Activated T-cell treated with anti-CD3 and anti-CD28 coated beads for 48 hours (primary cell): ENCODE measurements around the gene WDR48.

ENCODE experiments used
- DNase-seq: peaks from one replicate; pipeline ENCODE4 v3.0.0-alpha.2; 2020; ENCODE audit warnings: low read depth

Gene WDR48

GRCh38 chr3:39124876-39125840, 73.3 kb downstream of the WDR48 start:
- DNase-seq = no peak

GRCh38 chr3:39125841-39126500, 74.2 kb downstream of the WDR48 start:
- DNase-seq = no peak

DNA sequence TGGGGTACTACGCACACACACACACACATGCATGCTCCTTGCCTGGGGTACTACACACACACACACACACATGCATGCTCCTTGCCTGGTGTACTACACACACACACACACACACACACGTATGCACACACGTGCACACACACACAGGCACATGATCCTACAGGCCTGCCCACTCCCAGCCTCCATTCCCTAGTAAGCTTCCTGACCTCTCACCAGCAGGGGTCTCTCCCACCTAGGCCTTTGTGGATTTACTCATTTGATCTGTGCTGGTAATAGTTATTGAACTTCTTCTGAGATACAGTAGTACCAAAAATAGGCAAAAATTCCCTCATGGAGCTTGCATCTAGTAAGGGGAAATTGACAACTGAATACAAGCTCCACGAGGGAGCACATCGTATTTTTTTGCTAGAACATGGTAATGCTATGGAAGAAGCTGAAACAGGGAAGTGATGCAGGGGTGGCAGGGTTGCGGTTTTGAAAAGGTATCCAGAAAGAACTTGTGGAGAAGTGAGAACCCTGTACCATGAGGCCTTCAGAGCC, 74.8 kb downstream of the WDR48 start:
- no peak for DNase-seq

- DNase-seq = no peak
Observed at GRCh38 chr3:39127269-39127907, 75.6 kb downstream of the WDR48 start.

DNA sequence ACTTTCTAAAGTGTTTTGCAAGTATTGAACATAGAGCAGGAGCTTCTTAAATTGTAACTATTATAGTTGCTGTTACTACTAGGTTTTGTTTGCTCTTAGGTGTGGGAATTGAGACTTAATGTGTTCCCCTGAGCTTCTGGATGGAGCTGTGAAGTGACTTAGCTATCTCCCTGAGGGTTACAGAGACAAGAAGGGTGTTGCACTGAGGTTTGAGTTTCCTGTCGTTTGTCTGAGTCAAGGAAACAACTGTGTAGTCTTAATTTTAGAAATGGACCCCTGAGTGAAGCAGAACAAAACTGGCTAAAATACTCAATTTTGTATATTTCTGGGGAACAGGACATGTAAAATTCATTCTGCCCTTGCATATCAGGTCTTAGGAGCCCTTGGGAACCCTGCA, 76.1 kb downstream of the WDR48 start:
- DNase-seq = no peak

DNA sequence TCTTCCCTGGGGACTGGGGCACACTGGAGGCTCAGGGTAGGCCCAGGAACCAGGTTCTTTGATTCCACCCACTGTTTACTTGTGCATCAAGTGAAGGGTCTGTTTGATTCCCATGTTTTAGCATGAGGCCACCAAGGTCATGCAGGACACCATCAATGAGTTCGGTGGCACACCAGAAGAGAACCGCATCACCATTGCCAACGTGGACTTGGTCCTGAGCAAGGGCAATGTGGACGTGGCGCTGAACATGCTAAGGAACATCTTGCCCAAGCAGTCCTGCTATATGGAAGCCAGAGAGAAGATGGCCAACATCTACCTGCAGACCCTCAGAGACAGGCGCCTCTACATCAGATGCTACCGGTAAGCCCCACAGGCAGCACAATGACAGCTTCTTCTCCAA, 77.1 kb downstream of the WDR48 start:
- no peak for DNase-seq

DNA sequence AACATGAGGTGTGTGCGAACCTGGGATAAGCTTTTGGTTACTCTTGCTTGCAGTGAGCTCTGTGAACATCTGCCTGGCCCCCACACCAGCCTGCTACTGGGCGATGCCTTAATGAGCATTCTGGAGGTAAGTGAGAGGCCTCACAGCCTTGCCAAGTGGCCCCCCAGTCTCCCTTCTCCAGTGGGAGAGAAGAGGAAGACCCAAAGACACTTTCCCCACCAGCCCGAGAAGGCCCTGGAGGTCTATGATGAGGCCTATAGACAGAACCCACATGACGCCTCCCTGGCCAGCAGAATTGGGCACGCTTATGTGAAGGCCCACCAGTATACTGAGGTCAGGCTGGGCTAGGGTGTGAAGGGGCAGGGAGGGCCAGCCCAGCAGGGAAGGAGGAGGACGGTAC, 78.2 kb downstream of the WDR48 start:
- no peak for DNase-seq

GRCh38 chr3:39130693-39131265, 79.0 kb downstream of the WDR48 start:
- no peak for DNase-seq

- DNase-seq = no peak
Observed at GRCh38 chr3:39132096-39133092, 80.6 kb downstream of the WDR48 start.

- DNase-seq = no peak
Observed at GRCh38 chr3:39133093-39133490, 81.3 kb downstream of the WDR48 start.

- no peak for DNase-seq
Observed at GRCh38 chr3:39133822-39134221, 82.0 kb downstream of the WDR48 start.

DNA sequence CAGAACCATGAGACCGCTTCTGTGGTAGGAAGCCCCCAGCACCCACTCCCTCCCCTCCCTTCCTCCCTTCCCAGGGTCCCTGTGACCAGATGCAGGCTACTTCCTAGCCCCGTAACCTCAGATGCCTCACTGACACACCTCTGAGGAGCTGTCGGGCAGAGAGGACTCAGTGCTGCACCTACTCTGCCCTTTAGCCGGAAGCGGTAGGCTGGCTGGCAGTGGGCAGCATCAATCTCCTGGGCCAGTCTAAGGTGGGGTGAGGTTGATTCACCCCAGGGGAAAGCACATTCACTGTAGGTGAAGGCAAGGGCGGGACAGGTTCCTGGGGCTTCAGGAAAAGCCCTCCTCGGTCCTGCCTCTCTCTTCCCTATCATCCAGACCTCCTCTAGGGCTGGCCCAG, 82.5 kb downstream of the WDR48 start:
- no peak for DNase-seq

GRCh38 chr3:39135170-39135805, 83.5 kb downstream of the WDR48 start:
- no peak for DNase-seq

- DNase-seq = no peak
Observed at GRCh38 chr3:39136533-39137434, 85.0 kb downstream of the WDR48 start.

DNA sequence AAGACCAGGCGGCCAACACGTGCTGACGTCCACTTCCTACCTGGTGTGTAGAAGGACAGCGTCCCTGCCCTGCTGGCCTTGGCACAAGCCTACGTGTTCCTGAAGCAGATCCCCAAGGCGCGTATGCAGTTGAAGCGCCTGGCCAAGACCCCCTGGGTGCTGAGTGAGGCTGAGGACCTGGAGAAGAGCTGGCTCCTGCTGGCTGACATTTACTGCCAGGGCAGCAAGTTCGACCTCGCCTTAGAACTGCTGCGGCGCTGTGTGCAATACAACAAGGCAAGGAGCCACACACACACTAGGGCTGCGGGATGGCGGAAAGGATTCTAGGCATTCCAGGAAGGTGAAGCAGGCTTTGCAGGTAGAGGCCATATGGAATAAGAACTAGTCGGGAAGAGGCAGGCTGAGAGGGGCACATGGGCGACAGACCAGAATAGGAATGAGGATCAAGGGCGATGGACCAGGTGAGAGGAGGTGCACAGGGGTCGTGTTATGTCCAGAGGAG, 85.7 kb downstream of the WDR48 start:
- DNase-seq = no peak

- DNase-seq = no peak
Observed at GRCh38 chr3:39137991-39138803, 86.4 kb downstream of the WDR48 start.

DNA sequence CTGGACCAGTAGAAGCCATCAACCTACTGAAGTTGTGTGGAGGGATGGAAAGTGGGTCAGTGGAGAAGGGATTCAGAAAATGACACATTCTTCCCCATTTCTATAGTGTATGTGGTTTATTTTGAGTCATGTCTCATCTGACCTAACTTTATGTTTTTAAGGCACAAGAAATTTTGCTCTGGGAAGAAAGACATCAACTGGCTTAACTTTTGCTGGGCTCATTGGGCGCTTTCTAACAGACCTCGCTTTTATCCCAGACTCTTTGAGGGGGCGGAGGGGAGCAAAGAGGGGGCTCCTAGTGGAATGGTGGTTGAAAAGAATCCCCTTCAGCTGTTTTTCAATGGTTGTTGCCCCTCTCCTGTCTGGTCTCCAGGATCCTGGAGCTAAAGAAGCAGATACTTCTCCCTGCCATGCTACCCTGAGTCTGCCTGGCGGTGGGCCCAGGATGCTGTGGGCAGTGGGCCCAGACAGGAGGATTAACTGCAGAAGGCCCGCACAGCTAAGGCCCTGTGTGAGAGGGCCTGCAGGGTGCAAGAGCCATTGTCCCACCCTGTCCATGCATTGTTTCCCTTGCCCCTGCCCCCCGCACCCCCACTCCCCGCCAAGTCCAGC, 87.1 kb downstream of the WDR48 start:
- DNase-seq = no peak

DNA sequence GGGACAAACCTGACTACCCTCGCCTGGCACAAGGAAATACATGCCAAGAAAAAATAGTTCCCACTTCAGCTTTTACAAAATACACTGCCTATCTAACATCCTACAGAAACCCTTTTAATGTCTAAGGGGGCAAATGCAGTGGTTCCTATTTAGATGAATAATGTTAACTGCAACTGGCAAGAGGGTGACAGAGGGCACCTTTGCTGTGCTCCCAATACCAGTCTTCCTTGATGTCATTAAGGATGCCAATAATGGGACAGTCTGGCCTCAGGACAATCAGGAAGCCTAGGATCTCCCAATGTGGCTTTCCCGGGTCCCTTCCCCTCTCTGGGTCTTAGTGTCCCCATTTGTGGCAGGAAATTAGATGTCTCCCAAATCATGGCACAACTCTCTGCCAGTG, 87.6 kb downstream of the WDR48 start:
- DNase-seq = no peak
